Left forelimb (tissue), 1 donor: ENCODE data around the gene TANK.

Experiments
- DNase-seq: peaks from one replicate; pipeline ENCODE4 v3.0.0-alpha.2; 2018; ENCODE audit warnings: low spot score

The TANK gene

DNA sequence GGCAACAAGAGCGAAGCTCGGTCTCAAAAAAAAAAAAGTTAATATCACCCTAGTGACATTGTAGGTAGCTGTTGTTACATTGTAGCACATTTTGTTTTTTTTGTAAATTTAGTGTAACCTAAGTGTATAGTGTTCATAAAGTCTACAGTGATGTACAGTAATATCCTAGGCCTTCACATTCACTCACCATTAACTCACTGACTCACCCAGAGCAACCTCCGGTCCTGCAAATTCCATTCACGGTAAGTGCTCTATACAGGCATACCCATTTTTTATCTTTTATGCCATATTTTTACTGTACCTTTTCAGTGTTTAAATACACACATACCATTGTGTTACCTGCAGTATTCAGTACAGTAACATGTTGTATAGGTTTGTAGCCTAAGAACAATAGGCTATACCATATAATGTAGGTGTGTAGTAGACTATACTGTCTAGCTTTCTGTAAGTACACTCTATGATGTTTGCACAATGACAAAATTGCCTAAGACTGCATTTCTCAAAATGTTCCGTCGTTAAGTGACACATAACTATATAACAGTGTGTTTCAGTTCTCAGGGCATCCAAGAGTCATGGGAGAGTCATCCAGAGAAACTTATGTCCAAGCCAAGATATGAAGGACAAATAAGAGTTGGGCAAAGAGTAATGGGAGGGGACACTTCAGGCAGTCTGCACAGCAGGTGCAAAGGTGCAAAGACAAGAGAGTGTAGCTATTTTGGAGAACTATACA lies 68.4 kb downstream of the TANK start:
- DNase-seq, result no peak

- DNase-seq, result no peak
These were observed 70.7 kb downstream of the TANK start for GRCh38 chr2:161230959-161231358.

- no peak for DNase-seq
These were observed 72.3 kb downstream of the TANK start for GRCh38 chr2:161232571-161232970.

GRCh38 chr2:161233858-161234431 lies 73.7 kb downstream of the TANK start:
- DNase-seq, result no peak

DNA sequence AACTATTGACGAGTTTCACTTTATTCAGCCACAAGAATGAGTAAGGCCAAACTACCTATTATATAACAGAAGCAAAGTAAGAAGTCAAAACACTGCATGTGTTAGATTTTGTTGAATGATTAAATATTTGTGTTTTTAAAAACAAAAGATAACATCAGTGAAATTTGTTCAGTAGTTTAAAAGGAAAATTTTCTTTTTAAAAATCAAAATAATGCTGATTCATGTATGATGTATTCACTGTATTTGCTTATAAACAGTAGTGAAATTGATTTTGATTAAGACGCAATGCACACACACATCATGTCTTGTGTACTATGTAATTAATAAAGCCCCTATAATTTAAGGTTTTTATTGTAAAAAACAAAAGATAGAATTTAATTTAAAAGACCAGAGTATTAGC lies 74.4 kb downstream of the TANK start:
- no peak for DNase-seq

- peak; percentile 79 for DNase-seq
These were observed 77.4 kb downstream of the TANK start for GRCh38 chr2:161237392-161238264.

GRCh38 chr2:161238265-161238559 lies 78.0 kb downstream of the TANK start:
- peak; percentile 62 for DNase-seq

- DNase-seq, result peak; percentile 81
These were observed 78.5 kb downstream of the TANK start for GRCh38 chr2:161238560-161239325.

- no peak for DNase-seq
These were observed 79.3 kb downstream of the TANK start for GRCh38 chr2:161239326-161240109.

GRCh38 chr2:161241894-161242293 lies 81.7 kb downstream of the TANK start:
- DNase-seq, result no peak

DNA sequence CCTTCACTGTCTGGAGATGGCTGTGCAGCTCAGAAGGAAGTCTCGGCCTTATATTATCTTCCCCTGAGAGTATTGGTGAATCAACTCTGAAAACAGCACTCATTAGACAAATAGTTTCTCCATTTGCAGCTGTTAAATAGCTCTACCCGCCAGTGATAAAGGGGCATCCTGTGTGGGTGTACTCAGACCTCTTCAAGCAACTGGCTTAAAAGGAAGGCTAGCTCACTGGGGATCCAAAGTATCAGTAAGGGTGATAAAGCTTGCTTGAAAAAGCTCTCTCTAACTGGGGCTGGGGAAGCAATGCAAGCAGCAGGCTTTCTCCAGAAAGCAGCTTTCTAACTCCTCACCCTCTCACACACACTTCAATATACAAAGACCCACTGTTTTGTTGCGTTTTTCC lies 83.1 kb downstream of the TANK start:
- DNase-seq, result no peak

DNA sequence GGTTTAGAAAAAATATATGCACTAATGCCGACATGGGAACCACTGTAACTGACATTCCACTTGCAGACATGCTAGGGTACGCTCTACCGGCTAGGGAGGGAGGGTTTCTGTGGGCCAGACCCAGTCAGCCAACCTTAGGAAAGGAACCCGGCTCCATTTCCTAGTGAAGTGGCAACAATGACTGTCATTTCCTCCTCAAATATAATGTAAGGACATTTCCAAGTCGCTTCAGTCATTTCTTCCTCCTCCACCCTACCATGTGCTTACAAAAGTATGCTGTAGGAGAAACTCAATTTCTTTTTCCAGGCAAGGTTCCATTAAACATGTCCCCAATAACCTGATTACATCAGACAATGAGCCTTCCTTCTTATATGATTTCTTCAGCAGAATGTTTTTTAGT lies 83.7 kb downstream of the TANK start:
- DNase-seq, result no peak

- DNase-seq, result peak; percentile 68
These were observed 84.4 kb downstream of the TANK start for GRCh38 chr2:161244387-161245260.

DNA sequence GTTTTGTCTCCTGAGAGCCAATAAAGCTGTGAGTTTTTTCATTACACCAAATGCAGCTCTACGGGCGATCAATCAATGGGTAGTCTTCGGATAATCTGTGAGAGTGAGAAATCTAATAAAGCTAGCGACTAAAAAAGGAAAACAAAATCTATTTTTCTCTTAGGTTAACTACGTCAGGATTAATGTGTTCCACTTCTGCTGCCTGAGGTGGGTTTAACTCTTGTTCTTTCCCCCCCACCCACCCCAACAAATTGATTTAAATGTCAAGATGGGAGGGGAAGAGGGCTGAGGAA lies 85.0 kb downstream of the TANK start:
- DNase-seq, result no peak

DNA sequence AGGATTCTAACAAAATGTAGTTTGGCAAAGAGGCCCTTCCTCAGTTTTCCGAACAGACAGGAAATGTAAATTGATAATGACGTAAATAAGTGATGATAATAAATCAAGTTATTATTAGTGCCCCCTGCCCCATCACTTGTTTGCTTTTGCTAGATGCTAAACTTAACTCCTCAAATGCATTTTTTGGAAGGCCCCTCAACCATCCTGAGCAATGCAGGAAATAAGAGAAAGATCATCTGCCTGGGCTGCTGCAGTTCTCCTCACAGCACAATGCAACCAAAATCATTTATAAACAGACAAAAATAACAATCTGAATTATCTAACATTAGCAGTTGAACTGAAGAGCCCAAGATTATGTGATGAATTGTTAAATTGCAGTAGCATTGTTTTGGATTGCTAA lies 85.4 kb downstream of the TANK start:
- no peak for DNase-seq

- DNase-seq, result no peak
These were observed 86.1 kb downstream of the TANK start for GRCh38 chr2:161246281-161246680.

- DNase-seq, result no peak
These were observed 90.7 kb downstream of the TANK start for GRCh38 chr2:161250864-161251436.

- no peak for DNase-seq
These were observed 97.1 kb downstream of the TANK start for GRCh38 chr2:161257123-161257952.

DNA sequence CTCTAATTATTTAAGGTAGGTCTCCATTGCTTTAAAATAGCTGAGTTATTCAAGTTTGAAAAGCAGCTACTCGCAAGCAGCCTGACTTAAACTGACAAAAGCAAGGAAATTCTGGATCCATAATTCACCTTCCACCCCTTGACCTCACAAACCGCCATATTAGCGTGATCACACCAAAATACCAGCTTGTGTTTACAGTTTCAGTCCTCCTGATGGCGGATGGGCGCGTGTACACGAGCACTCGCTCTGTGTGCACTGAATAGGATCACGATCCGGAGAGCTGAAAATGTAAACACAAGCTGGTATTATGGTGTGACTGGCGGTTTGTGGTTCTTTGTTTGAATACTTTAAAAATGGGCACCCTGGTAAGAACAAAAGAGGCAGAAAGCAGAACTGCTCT lies 105.6 kb downstream of the TANK start:
- no peak for DNase-seq

DNA sequence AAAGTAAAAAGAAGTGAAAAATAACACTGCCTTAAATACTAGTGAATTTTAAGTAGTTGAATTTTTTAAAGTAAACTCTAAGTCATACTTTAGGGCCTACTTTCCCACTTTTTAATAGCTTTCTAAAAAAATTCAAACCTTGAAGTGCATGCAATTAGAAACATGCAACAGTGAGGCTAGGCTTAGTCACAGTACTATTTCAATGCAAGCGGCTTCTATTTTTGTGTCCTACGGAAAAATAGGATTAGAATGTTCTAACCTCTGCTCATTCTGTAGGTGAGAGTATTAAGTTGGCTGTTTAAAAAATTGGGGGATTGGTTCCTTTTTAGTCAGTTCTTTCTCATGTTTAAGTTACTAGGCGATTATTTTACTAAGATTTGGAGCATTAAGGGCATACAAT lies 108.9 kb downstream of the TANK start:
- no peak for DNase-seq
